ENCODE results near the gene UBE3B.

- TF ChIP-seq CTCF (conservative IDR thresholded peaks at IDR 0.05; ENCODE audit: low read length) (no peak), EZH2phosphoT487 (IDR thresholded peaks at IDR 0.05; ENCODE audit: borderline replicate concordance) (no peak)
Measured at GRCh38 chr12:109577311-109577710, 99.9 kb downstream of the UBE3B start.
